Caco-2 (cell line): ENCODE results near the gene PIRT. TPM values are rescaled to one million over a fixed set of nuclear protein-coding genes. Genes with fewer than 3 reads are reported as not detected.

ENCODE experiments used
- BruUV-seq: library from RNA; stranded (reverse); fragments of 400-500 nt; replicated peaks from 2 replicates; lab custom pipeline; 2021; lab: Mats Ljungman, UMichigan
- CTCF ChIA-PET: fragments of 300-600 bp; sonication (Branson Sonifier 250); formaldehyde crosslinking; loops from one replicate; lab custom pipeline; 2022; ENCODE audit warnings: antibody characterized with exemption; lab: Charles Lee
- POLR2A ChIA-PET: fragments of 300-600 bp; sonication (Branson Sonifier 250); formaldehyde crosslinking; loops from one replicate; lab custom pipeline; 2022; ENCODE audit warnings: antibody characterized with exemption; lab: Charles Lee
- DNase-seq, 2 experiments: peaks; one replicate each; pipeline versions ENCODE4 v3.0.0 to v3.0.0-alpha.2; 2020 to 2022
- H3K27me3 ChIP-seq: replicated peaks from 2 replicates; pipeline ENCODE4 v1.6.0; 2011; ENCODE audit warnings: low read length; ENCODE audit not compliant: control insufficient read depth, insufficient read depth
- H3K36me3 ChIP-seq: 2 replicates; pipeline ENCODE4 v1.5.1; 2011; ENCODE audit warnings: low read length; ENCODE audit not compliant: control insufficient read depth, insufficient read depth
- H3K4me1 ChIP-seq: fragments of 250-450 bp; sonication (Bioruptor Pico); 2 replicates; pipeline ENCODE4 v1.5.1; 2020; ENCODE audit warnings: mild to moderate bottlenecking
- H3K4me3 ChIP-seq: 2 replicates; pipeline ENCODE4 v1.5.1; 2011; ENCODE audit warnings: low read depth, mild to moderate bottlenecking, control low read depth, low read length
- H3K9me3 ChIP-seq: fragments of 250-450 bp; sonication (Bioruptor Pico); 2 replicates; pipeline ENCODE4 v1.5.1; 2020; ENCODE audit warnings: mild to moderate bottlenecking, moderate library complexity
- H3K27ac Mint-ChIP-seq: one replicate; pipeline ENCODE4 v1.8.0; 2022; ENCODE audit warnings: mixed read lengths; ENCODE audit not compliant: unreplicated experiment
- H3K27me3 Mint-ChIP-seq: one replicate; pipeline ENCODE4 v1.8.0; 2022; ENCODE audit warnings: mixed read lengths; ENCODE audit not compliant: insufficient read depth, unreplicated experiment
- H3K36me3 Mint-ChIP-seq: one replicate; pipeline ENCODE4 v1.8.0; 2022; ENCODE audit warnings: mild to moderate bottlenecking, mixed read lengths; ENCODE audit not compliant: insufficient read depth, unreplicated experiment
- H3K4me1 Mint-ChIP-seq: one replicate; pipeline ENCODE4 v1.8.0; 2022; ENCODE audit warnings: low read depth, mixed read lengths; ENCODE audit not compliant: unreplicated experiment
- H3K4me3 Mint-ChIP-seq: one replicate; pipeline ENCODE4 v1.8.0; 2022; ENCODE audit warnings: mild to moderate bottlenecking, moderate library complexity, mixed read lengths; ENCODE audit not compliant: unreplicated experiment
- H3K9me3 Mint-ChIP-seq: one replicate; pipeline ENCODE4 v1.8.0; 2022; ENCODE audit warnings: mixed read lengths; ENCODE audit not compliant: unreplicated experiment
- CTCF ChIP-seq, 2 experiments: fragments of 200-600 bp in 1 of 2; IDR thresholded peaks; 1 replicate in 1 of 2; 2 replicates in 1 of 2; pipeline versions ENCODE4 v1.5.1 to v1.8.0; 2011 to 2022; ENCODE audit warnings: antibody characterized with exemption in 1 of 2, control low read depth in 1 of 2, inconsistent platforms in 1 of 2, low read depth in 1 of 2, low read length in 1 of 2, mild to moderate bottlenecking in 1 of 2, moderate library complexity in 1 of 2; ENCODE audit not compliant: insufficient read depth in 1 of 2, severe bottlenecking in 1 of 2, unreplicated experiment in 1 of 2
- intact Hi-C: fragments of 100-400 bp; cut with micrococcal nuclease; formaldehyde crosslinking; loops from one replicate; pipeline ENCODE4 v1.10.0; 2022; ENCODE audit not compliant: unreplicated experiment
- total RNA-seq: library from RNA; stranded (reverse); gene quantifications from 2 replicates; pipeline ENCODE4 v1.2.3, GENCODE V29; 2022

Gene PIRT
- total RNA-seq, 1 experiment from 2014 or later, result not detected

GRCh38 chr17:10773391-10773790 lies 64.5 kb downstream of the PIRT start:
- Mint-ChIP-seq H3K36me3 (no peaks in the 10 kb centered on the region), H3K4me1 (peaks cover 7% of the 10 kb centered on the region), H3K9me3 (no peaks in the 10 kb centered on the region), H3K27me3 (no peaks in the 10 kb centered on the region), H3K4me3 (no peak overlapping the region), H3K27ac (no peak overlapping the region)
- ChIA-PET CTCF (interaction anchor here (0.5 kb wide), 1 partner anchor 119 kb away, joined by 3 read pairs; no protein-coding TSS in a partner anchor), POLR2A (no interaction called here)
- Histone ChIP-seq H3K4me3 (no peak overlapping the region), H3K27me3 (no peaks in the 10 kb centered on the region), H3K36me3 (no peaks in the 10 kb centered on the region), H3K4me1 (no peaks in the 10 kb centered on the region), H3K9me3 (no peaks in the 10 kb centered on the region)
- DNase-seq, result no peak
- BruUV-seq, result no TSS peak
- intact Hi-C loops, result no loop called here
- TF ChIP-seq CTCF (IDR thresholded peaks at IDR 0.05; ENCODE audit: insufficient read depth in 1 of 2, low read depth in 1 of 2, low read length in 1 of 2, severe bottlenecking in 1 of 2, unreplicated experiment in 1 of 2), result no peak

Other genes with a start within 250 kb of the PIRT start
- 2.4 and 2.7 TPM in 2 replicates for gene MYH3, start 180.8 kb downstream of the PIRT start, total RNA-seq
- 26.3 and 26.8 TPM in 2 replicates for gene SCO1, start 140.6 kb downstream of the PIRT start, total RNA-seq
- gene ADPRM, start 140.5 kb downstream of the PIRT start, total RNA-seq, result 2.3 and 2.5 TPM in 2 replicates
- gene TMEM220, start 108.1 kb downstream of the PIRT start, total RNA-seq, result not detected in 2 replicates
- not detected in 2 replicates for gene TMEM238L, start 34.0 kb downstream of the PIRT start, total RNA-seq